HG03095 (cell line): ENCODE data around the gene TRIM8.
"Not testable (repeated sequence)": the region's sequence is repeated elsewhere in the genome, so short reads cannot be mapped to it uniquely, and the experiment has no call there.

Source experiments
- ATAC-seq: cut with Tn5 transposase; IDR thresholded peaks from one replicate; pipeline ENCODE4 v1.9.1; 2021; ENCODE audit warnings: moderate library complexity; ENCODE audit not compliant: unreplicated experiment

The TRIM8 gene

DNA sequence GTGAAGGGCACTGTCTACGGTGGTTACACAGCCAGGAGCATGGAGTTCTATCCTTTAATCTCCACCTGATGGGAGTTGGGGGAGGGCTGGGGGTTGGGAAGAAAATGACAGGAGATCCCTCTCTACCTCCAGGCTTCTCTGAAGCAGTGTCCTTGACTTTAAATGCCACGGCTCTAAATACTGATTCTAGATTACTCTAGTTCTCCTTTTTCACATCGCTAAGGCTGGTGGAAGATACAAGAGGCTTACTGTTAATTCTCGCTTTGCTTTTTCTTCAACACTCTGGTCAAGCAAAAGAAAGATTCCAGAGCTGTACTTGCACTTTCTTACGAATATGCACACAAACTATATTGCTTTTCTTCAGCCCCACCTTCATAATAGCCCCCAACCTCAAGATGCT lies 39.5 kb downstream of the TRIM8 start:
- no peak for ATAC-seq

DNA sequence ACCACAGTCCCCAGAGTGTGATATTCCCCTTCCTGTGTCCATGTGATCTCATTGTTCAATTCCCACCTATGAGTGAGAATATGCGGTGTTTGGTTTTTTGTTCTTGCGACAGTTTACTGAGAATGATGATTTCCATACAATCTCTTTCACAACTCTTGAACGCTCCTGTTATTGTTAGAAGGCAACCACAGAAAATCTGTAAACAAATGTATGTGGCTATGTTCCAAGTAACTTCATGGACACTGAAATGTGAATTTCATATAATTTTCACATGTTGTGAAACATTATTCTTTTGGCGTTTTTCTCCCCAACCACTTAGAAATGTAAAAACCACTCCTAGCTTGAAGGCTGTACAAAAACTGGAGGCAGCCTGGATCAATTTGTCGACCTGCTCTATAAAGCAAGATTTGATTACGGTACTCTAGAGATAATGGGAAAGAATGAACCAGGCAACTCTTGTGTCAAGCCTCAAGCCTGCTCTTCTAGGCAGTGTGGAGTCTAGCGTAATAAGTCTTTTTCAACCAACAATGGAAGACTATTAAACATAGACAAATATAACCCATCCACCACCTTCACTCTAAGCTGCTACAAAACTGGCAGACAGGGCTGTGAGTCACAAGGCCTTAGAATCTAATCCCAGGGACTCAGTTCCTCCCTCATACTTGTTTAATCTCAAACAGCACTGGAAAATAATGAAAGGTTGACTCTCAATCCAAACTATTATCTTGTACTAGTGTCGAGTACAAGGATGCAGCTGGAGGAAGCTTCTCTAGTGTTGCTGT lies 47.2 kb downstream of the TRIM8 start:
- no peak for ATAC-seq

DNA sequence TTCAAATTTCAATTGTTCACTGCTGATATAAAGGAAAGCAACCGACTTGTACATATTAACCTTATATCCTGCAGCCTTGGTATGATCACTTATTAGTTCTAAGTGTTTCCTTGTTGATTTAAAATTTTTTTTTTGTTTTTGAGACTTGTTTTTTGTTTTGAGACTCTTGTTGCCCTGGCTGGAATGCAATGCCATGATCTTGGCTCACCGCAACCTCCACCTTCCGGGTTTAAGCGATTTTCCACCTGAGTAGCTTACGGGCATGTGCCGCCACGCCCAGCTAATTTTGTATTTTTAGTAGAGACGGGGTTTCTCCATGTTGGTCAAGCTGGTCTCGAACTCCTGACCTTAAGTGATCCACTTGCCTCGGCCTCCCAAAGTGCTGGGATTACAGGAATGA lies 51.1 kb downstream of the TRIM8 start:
- not testable (repeated sequence) for ATAC-seq

DNA sequence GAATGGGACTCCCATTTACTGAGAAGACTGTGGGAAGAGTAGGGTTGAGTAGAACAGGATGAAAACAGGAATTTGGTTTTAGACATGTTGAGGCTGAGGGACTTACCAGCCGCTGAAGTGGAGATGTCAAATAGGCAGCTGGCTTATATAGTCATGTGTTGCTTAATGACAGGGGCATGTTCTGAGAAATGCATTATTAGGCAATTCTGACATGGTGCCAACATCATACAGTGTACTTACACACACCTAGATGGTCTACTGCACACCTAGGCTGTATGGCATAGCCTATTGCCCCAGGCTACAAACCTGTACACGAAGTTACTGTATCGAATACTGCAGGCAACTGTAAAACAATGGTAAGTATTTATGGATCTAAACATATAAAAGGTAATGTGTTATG lies 52.5 kb downstream of the TRIM8 start:
- no peak for ATAC-seq

DNA sequence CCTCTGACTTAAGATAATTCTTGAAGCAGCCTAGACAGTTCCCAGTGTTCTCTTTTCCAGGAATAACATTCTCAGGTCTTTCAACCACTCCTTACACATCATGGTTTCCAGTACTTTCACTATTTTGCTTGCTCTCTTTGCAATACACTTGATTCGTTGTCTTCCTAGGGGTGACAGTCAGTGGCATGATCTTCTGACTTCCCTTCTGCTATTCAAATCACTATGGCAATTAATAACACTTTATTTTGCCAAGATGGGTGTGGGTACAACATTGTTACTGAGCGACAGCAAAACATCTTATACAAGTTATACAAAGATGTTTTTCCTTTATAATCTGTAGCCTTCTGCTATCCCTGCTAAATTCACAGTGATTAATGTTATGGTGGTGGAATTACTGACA lies 54.6 kb downstream of the TRIM8 start:
- ATAC-seq, result no peak

DNA sequence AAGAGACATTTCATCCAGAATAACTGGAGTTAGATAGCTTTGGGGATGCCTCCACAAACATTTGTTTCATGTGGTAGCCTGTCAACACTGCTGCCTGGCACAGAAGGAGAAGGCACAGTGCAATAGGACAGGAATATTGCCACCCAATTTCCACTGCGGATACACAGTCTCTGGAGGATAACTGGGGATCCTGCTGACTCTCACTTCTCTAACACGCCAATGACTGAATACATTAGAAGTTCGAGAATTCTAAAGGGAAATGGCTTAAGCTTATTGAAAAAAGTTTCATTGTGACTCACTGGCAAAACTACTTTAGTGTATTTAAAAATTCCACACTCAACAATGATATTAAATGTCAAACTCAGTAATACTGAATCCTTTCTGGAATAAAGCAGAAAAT lies 57.0 kb downstream of the TRIM8 start:
- no peak for ATAC-seq

DNA sequence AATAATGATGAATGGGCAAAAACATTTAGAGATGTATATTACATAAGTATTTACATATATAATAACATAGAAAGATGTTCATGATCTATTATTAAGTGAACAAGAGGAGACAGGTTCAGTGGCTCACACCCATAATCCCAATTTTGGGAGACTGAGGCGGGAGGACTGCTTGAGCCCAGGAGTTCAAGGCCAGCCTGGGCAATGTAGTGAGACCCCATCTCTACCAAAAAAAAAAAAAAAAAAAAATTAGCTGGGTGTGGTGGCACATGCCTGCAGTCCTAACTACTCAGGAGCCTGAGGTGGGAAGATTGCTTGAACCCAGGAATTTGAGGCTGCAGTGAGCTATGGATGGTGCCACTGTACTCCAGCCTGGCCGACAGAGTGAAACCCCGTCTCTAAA lies 57.5 kb downstream of the TRIM8 start:
- ATAC-seq, result no peak

DNA sequence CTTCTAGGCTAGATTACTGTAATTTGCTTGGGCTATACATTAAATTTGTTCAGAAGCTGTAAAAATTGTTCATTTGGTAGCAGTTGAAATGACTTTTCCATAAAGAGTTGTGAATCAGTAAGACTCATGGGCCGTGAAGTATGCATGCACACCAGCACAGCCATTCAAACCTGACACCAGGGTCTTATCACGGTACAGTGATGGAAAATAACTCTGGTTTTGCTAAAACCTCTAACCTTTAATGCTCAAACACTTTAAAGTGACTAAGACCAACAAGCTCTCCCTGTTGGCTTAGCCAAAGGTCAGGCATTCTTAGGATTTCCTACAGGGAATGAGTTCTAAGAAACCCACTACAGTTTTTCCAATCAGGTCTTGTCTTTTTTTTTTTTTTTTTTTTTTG lies 58.5 kb downstream of the TRIM8 start:
- no peak for ATAC-seq

DNA sequence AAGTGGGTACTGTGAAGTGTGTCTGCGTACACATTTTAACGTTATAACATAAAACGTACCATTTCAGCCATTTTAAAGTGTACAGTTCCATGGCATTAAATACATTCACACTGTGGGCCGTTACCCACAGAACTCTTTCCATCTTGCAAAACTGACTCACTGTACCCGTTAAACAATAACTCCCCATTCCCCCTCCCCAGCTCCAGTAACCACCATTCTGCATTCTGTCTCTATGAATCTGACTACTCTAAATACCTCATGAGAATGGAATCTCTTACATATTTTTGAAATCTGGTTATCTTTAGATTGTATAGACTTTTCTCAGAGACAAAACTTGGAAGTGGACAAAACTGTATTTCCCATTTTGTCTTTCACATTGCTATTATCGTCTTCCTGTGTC lies 60.6 kb downstream of the TRIM8 start:
- ATAC-seq, result no peak

DNA sequence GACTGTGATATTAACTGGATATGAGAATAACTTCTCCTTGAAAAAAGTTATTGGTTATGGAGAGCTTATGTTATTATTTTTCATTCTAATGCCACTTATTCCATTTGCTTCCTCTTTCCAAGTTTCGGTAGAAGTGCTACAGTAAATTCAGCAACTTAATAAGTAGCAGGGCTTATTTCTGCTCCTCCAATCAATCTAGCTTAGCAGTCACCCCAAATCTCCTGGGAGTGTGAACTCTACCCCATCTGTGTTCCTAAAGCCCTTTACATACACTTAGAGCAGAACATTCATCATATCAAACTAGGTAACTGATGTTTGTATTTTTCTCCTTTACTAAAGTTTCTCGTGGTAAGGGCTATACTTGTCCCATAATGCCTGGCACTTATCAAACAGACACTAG lies 61.3 kb downstream of the TRIM8 start:
- no peak for ATAC-seq
